B cell (primary cell): ENCODE results near the gene ZNF366. TPM values are rescaled to one million over a fixed set of nuclear protein-coding genes. Genes with fewer than 3 reads are reported as not detected.

Experiments
- ATAC-seq: fragments of 200-7000 bp; cut with Tn5 transposase; one replicate; pipeline ENCODE4 v1.10.0; 2021; ENCODE audit warnings: low read depth, mild to moderate bottlenecking, moderate number of reproducible peaks, moderate library complexity
- CTCF ChIA-PET: fragments of 350-600 bp; sonication (Branson Sonifier 250); formaldehyde crosslinking; loops from one replicate; lab custom pipeline; 2021; ENCODE audit warnings: antibody characterized with exemption, inconsistent platforms; lab: Charles Lee
- POLR2A ChIA-PET: fragments of 350-600 bp; sonication (Branson Sonifier 250); formaldehyde crosslinking; loops from one replicate; lab custom pipeline; 2021; ENCODE audit warnings: antibody characterized with exemption; lab: Charles Lee
- DNase-seq: peaks from one replicate; pipeline ENCODE4 v3.0.0; 2013
- H2AFZ ChIP-seq: 2 replicates; pipeline ENCODE4 v1.6.1; 2012; ENCODE audit warnings: mild to moderate bottlenecking, low read depth, low read length; ENCODE audit not compliant: insufficient read depth, poor library complexity, severe bottlenecking
- H3K27ac ChIP-seq, 2 donors: 1 replicate in 1 of 2; 2 replicates in 1 of 2; pipeline ENCODE4 v1.5.1; 2012 to 2013; ENCODE audit warnings: low read length in 2 of 2, mild to moderate bottlenecking in 2 of 2, moderate library complexity in 1 of 2
- H3K27me3 ChIP-seq, 4 experiments: fragments of 200-600 bp in 1 of 4; sonication (generic) in 1 of 4; replicated peaks in 1 of 4; 1 replicate in 2 of 4; 2 replicates in 2 of 4; pipeline versions ENCODE4 v1.6.1 to v1.7.0; 2013 to 2016; ENCODE audit warnings: low read length in 3 of 4, mild to moderate bottlenecking in 2 of 4, mixed read lengths in 1 of 4, moderate library complexity in 1 of 4; ENCODE audit not compliant: insufficient read depth in 4 of 4, control insufficient read depth in 3 of 4; ENCODE audit errors: control extremely low read depth in 1 of 4
- H3K36me3 ChIP-seq, 2 experiments: replicated peaks in 1 of 2; 1 replicate in 1 of 2; 2 replicates in 1 of 2; pipeline versions ENCODE4 v1.6.1 to v1.7.1; 2013; ENCODE audit warnings: low read length in 1 of 2; ENCODE audit not compliant: insufficient read depth in 2 of 2, control insufficient read depth in 1 of 2; ENCODE audit errors: control extremely low read depth in 1 of 2, extremely low read depth in 1 of 2
- H3K4me1 ChIP-seq, 2 donors: fragments of 200-600 bp in 1 of 2; sonication (generic) in 1 of 2; 1 replicate in 1 of 2; 2 replicates in 1 of 2; pipeline versions ENCODE4 v1.5.1 to v1.6.1; 2013 to 2017; ENCODE audit warnings: low read length in 2 of 2; ENCODE audit not compliant: control insufficient read depth in 2 of 2, insufficient read depth in 2 of 2
- H3K4me2 ChIP-seq: replicated peaks from 2 replicates; pipeline ENCODE3; 2012; ENCODE audit warnings: mild to moderate bottlenecking, low read depth, low read length; ENCODE audit not compliant: poor library complexity, severe bottlenecking
- H3K4me3 ChIP-seq, 5 experiments: fragments of 200-600 bp in 1 of 5; sonication (generic) in 1 of 5; 1 replicate in 3 of 5; 2 replicates in 2 of 5; pipeline versions ENCODE4 v1.5.1 to v1.7.0; 2011 to 2016; ENCODE audit warnings: low read length in 4 of 5, mild to moderate bottlenecking in 4 of 5, low read depth in 2 of 5, control low read depth in 1 of 5, moderate library complexity in 1 of 5; ENCODE audit not compliant: insufficient read depth in 1 of 5; ENCODE audit errors: control extremely low read depth in 1 of 5, extremely low read depth in 1 of 5
- H3K79me2 ChIP-seq: fragments of 200-600 bp; sonication (generic); one replicate; pipeline ENCODE4 v1.6.0; 2016; ENCODE audit warnings: low read length; ENCODE audit not compliant: control insufficient read depth, insufficient read depth
- H3K9ac ChIP-seq: fragments of 200-600 bp; sonication (generic); 2 replicates; pipeline ENCODE4 v1.6.1; 2017; ENCODE audit warnings: mild to moderate bottlenecking, low read length, moderate library complexity
- H3K9me3 ChIP-seq, 3 donors: one replicate each; pipeline versions ENCODE4 v1.6.1 to v1.7.1; 2013; ENCODE audit warnings: low read length in 2 of 3; ENCODE audit not compliant: control insufficient read depth in 2 of 3, insufficient read depth in 1 of 3; ENCODE audit errors: control extremely low read depth in 1 of 3
- H4K20me1 ChIP-seq: 2 replicates; pipeline ENCODE4 v1.6.0; 2012; ENCODE audit warnings: mild to moderate bottlenecking, low read length; ENCODE audit not compliant: insufficient read depth, control insufficient read depth, poor library complexity, severe bottlenecking
- H3K27ac Mint-ChIP-seq: one replicate; pipeline ENCODE4 v1.8.0; 2021; ENCODE audit warnings: mixed read lengths
- H3K27me3 Mint-ChIP-seq: one replicate; pipeline ENCODE4 v1.8.0; 2021; ENCODE audit warnings: mixed read lengths
- H3K4me1 Mint-ChIP-seq: one replicate; pipeline ENCODE4 v1.8.0; 2021; ENCODE audit warnings: mixed read lengths
- H3K4me3 Mint-ChIP-seq: one replicate; pipeline ENCODE4 v1.8.0; 2021; ENCODE audit warnings: mixed read lengths
- H3K9me3 Mint-ChIP-seq: one replicate; pipeline ENCODE4 v1.8.0; 2022; ENCODE audit warnings: mixed read lengths; ENCODE audit not compliant: insufficient read depth
- CTCF ChIP-seq: fragments of 200-600 bp; IDR thresholded peaks from one replicate; pipeline ENCODE4 v1.8.0; 2022; ENCODE audit warnings: antibody characterized with exemption, mild to moderate bottlenecking
- EZH2 ChIP-seq: IDR thresholded peaks from 2 replicates; pipeline ENCODE4 v1.6.1; 2012; ENCODE audit warnings: borderline replicate concordance, low read depth, mild to moderate bottlenecking, moderate library complexity, low read length; ENCODE audit not compliant: insufficient read depth, poor library complexity, severe bottlenecking
- WGBS: methylation state at CpG from one replicate; pipeline ENCODE4 v1.1.5; 2013; ENCODE audit warnings: missing lambda C conversion rate; ENCODE audit not compliant: insufficient coverage; 5-methylcytosine and 5-hydroxymethylcytosine counted together
- intact Hi-C: fragments of 100-400 bp; cut with micrococcal nuclease; formaldehyde crosslinking; loops from one replicate; pipeline ENCODE4 v1.10.0; 2022
- polyA plus RNA-seq: library from polyadenylated mRNA; depleted of rRNA; stranded (reverse); fragments of >200 nt; gene quantifications from 2 replicates; pipeline ENCODE4 v1.2.3, GENCODE V29; 2012
- total RNA-seq, 2 donors: library from RNA; stranded (reverse); fragments of 120-200 nt in 1 of 2; gene quantifications; 1 replicate in 1 of 2; 2 replicates in 1 of 2; pipeline versions ENCODE4 v1.2.3 to v1.2.4, GENCODE V29; 2013 to 2022

The ZNF366 gene
- total and polyA plus RNA-seq, 2 donors (not counting 1 experiment from before 2014, with no cell fraction given), result 0.03 TPM; not detected in 1

GRCh38 chr5:72441094-72441723, 66.0 kb downstream of the ZNF366 start:
- WGBS, result 100% methylated on average over 3 of the region's 4 CpGs
- Mint-ChIP-seq H3K27me3 (peaks cover 4% of the 10 kb centered on the region), H3K4me3 (no peak overlapping the region), H3K9me3 (no peaks in the 10 kb centered on the region), H3K27ac (no peak overlapping the region), H3K4me1 (no peaks in the 10 kb centered on the region)
- ATAC-seq (no peak), DNase-seq (no peak)
- POLR2A ChIA-PET, result no interaction called here
- TF ChIP-seq CTCF, result no peak
- TF ChIP-seq EZH2, result no peak
- H3K4me2 ChIP-seq, result no peak overlapping the region
- no peaks in the 10 kb centered on the region for H3K36me3 ChIP-seq
- H3K4me1 ChIP-seq, result no peaks in the 10 kb centered on the region
- H3K9me3 ChIP-seq, result no peaks in the 10 kb centered on the region
- no peak overlapping the region for H3K27ac ChIP-seq
- no peak overlapping the region for H3K4me3 ChIP-seq
- no peaks in the 10 kb centered on the region for H4K20me1 ChIP-seq
- no peak overlapping the region for H3K9ac ChIP-seq
- H3K27me3 ChIP-seq, result peaks cover 0 to 5% (median 1%) of the 10 kb centered on the region in 4 experiments
- no peak overlapping the region for H2AFZ ChIP-seq
- CTCF ChIA-PET, result no interaction called here
- H3K79me2 ChIP-seq, result no peaks in the 10 kb centered on the region
- intact Hi-C loops, result no loop called here

GRCh38 chr5:72440207-72440638, 67.0 kb downstream of the ZNF366 start:
- peaks cover 11% of the 10 kb centered on the region for H3K27me3 Mint-ChIP-seq
- WGBS, result no CpG with 5 or more reads among the region's 1 CpG
- POLR2A ChIA-PET, result no interaction called here
- Histone ChIP-seq H3K27me3 (peaks cover 0 to 5% (median 1%) of the 10 kb centered on the region in 4 experiments), H3K4me1 (no peaks in the 10 kb centered on the region), H3K9ac (no peak overlapping the region), H3K4me3 (no peak overlapping the region), H3K27ac (no peak overlapping the region), H3K4me2 (no peak overlapping the region), H3K79me2 (no peaks in the 10 kb centered on the region), H4K20me1 (no peaks in the 10 kb centered on the region), H3K9me3 (no peaks in the 10 kb centered on the region), H2AFZ (no peak overlapping the region), H3K36me3 (no peaks in the 10 kb centered on the region)
- CTCF ChIA-PET, result no interaction called here
- H3K4me3 Mint-ChIP-seq, result no peak overlapping the region
- ATAC-seq, result no peak
- H3K27ac Mint-ChIP-seq, result no peak overlapping the region
- intact Hi-C loops, result no loop called here
- H3K4me1 Mint-ChIP-seq, result no peaks in the 10 kb centered on the region
- no peak for DNase-seq
- H3K9me3 Mint-ChIP-seq, result no peaks in the 10 kb centered on the region
- TF ChIP-seq EZH2, result no peak
- no peak for TF ChIP-seq CTCF
